HUES48 (cell line): Measurements from ENCODE around the gene PHYKPL.
"Not testable (repeated sequence)": the region's sequence is repeated elsewhere in the genome, so short reads cannot be mapped to it uniquely, and the experiment has no call there.

ENCODE experiments used
- H3K27ac ChIP-seq: one replicate; pipeline ENCODE4 v1.7.0; 2013; ENCODE audit warnings: low read depth, low read length, inconsistent platforms
- H3K27me3 ChIP-seq: 2 replicates; pipeline ENCODE4 v1.6.1; 2013; ENCODE audit warnings: mild to moderate bottlenecking, low read length; ENCODE audit not compliant: control insufficient read depth, insufficient read depth
- H3K36me3 ChIP-seq: 2 replicates; pipeline ENCODE4 v1.6.1; 2013; ENCODE audit warnings: low read length; ENCODE audit not compliant: control insufficient read depth, insufficient read depth
- H3K4me1 ChIP-seq: 2 replicates; pipeline ENCODE4 v1.6.1; 2013; ENCODE audit warnings: mild to moderate bottlenecking, low read length; ENCODE audit not compliant: control insufficient read depth, insufficient read depth
- H3K4me3 ChIP-seq: 2 replicates; pipeline ENCODE4 v1.5.1; 2013; ENCODE audit warnings: mild to moderate bottlenecking, low read depth, low read length
- H3K9ac ChIP-seq: 2 replicates; pipeline ENCODE4 v1.6.1; 2013; ENCODE audit warnings: mild to moderate bottlenecking, low read depth, low read length, moderate library complexity
- H3K9me3 ChIP-seq: 2 replicates; pipeline ENCODE4 v1.6.1; 2013; ENCODE audit warnings: low read length; ENCODE audit not compliant: control insufficient read depth, insufficient read depth

Gene PHYKPL

GRCh38 chr5:178261666-178262600, 29.3 kb upstream of the PHYKPL start:
- H3K4me1 ChIP-seq: no peaks in the 10 kb centered on the region
- no peak overlapping the region for H3K27ac ChIP-seq
- no peak overlapping the region for H3K9ac ChIP-seq
- H3K36me3 ChIP-seq: no peaks in the 10 kb centered on the region
- H3K9me3 ChIP-seq: no peaks in the 10 kb centered on the region
- H3K4me3 ChIP-seq: no peak overlapping the region
- H3K27me3 ChIP-seq: no peaks in the 10 kb centered on the region

- H3K9me3 ChIP-seq: no peaks in the 10 kb centered on the region
- H3K4me3 ChIP-seq: no peak overlapping the region
- H3K4me1 ChIP-seq: no peaks in the 10 kb centered on the region
- H3K36me3 ChIP-seq: no peaks in the 10 kb centered on the region
- H3K9ac ChIP-seq: no peak overlapping the region
- no peaks in the 10 kb centered on the region for H3K27me3 ChIP-seq
- H3K27ac ChIP-seq: no peak overlapping the region
These were observed 27.3 kb upstream of the PHYKPL start for GRCh38 chr5:178259623-178260536.

DNA sequence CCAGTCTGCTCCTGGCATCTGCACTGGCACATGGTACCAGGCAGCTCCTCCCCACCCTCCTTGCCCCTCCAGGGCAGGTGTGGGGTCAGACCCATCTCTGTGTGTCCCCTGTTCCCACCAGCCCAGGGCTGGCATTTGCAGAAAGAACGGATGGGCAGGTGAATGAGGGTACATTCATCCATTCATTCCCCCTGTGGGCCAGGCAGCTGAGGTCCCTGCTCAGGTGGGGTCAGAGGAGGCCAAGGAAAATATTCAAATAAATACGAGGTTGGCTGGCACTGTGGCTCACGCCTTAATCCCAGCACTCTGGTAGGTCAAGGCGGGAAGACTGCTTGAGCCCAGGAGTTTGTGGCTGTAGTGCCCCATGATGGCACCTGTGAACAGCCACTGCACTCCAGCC, 25.0 kb upstream of the PHYKPL start:
- Histone ChIP-seq H3K9ac (no peak overlapping the region), H3K9me3 (no peaks in the 10 kb centered on the region), H3K4me3 (no peak overlapping the region), H3K4me1 (no peaks in the 10 kb centered on the region), H3K27ac (no peak overlapping the region), H3K36me3 (no peaks in the 10 kb centered on the region), H3K27me3 (no peaks in the 10 kb centered on the region)

DNA sequence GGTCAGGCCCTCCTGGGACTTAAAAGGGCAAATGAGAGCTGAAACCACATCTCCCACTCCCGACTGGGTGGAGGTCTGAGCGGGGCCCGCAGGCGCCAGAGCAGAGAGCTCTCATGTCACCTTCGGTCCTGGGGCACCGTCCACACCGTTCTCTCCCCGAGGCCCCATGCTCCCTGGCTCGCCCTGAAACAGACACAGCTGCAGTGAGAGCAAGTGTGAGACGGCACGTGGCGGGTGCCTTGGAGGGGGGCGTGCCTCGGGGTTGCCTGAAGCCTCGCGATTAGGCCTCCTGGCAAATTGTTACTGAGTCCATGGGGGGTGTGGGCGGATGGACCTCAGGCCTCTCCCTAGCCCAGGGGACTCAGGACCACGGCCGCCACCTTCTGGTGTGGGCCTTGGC, 24.1 kb upstream of the PHYKPL start:
- Histone ChIP-seq H3K27ac (no peak overlapping the region), H3K9ac (no peak overlapping the region), H3K36me3 (no peaks in the 10 kb centered on the region), H3K9me3 (no peaks in the 10 kb centered on the region), H3K4me1 (no peaks in the 10 kb centered on the region), H3K4me3 (no peak overlapping the region), H3K27me3 (no peaks in the 10 kb centered on the region)

- not testable (repeated sequence) for H3K9me3 ChIP-seq, H3K9ac ChIP-seq, H3K36me3 ChIP-seq, H3K27me3 ChIP-seq, H3K4me3 ChIP-seq, H3K27ac ChIP-seq, H3K4me1 ChIP-seq
These were observed 21.0 kb upstream of the PHYKPL start for GRCh38 chr5:178253632-178254031.

- Histone ChIP-seq H3K36me3 (no peaks in the 10 kb centered on the region), H3K9ac (no peak overlapping the region), H3K27ac (no peak overlapping the region), H3K9me3 (no peaks in the 10 kb centered on the region), H3K27me3 (no peaks in the 10 kb centered on the region; the same call in 1 of the 2 replicates), H3K4me3 (no peak overlapping the region), H3K4me1 (no peaks in the 10 kb centered on the region)
These were observed 19.7 kb upstream of the PHYKPL start for GRCh38 chr5:178252258-178252657.

GRCh38 chr5:178250263-178250662, 17.7 kb upstream of the PHYKPL start:
- Histone ChIP-seq H3K4me3 (no peak overlapping the region), H3K9me3 (no peaks in the 10 kb centered on the region), H3K9ac (no peak overlapping the region), H3K27ac (no peak overlapping the region), H3K4me1 (no peaks in the 10 kb centered on the region), H3K27me3 (no peaks in the 10 kb centered on the region; the same call in 1 of the 2 replicates), H3K36me3 (no peaks in the 10 kb centered on the region)

GRCh38 chr5:178249191-178249989, 16.8 kb upstream of the PHYKPL start:
- Histone ChIP-seq H3K27me3 (no peaks in the 10 kb centered on the region; the same call in 1 of the 2 replicates), H3K9ac (no peak overlapping the region), H3K9me3 (no peaks in the 10 kb centered on the region), H3K4me1 (no peaks in the 10 kb centered on the region), H3K27ac (no peak overlapping the region), H3K4me3 (no peak overlapping the region), H3K36me3 (no peaks in the 10 kb centered on the region)

DNA sequence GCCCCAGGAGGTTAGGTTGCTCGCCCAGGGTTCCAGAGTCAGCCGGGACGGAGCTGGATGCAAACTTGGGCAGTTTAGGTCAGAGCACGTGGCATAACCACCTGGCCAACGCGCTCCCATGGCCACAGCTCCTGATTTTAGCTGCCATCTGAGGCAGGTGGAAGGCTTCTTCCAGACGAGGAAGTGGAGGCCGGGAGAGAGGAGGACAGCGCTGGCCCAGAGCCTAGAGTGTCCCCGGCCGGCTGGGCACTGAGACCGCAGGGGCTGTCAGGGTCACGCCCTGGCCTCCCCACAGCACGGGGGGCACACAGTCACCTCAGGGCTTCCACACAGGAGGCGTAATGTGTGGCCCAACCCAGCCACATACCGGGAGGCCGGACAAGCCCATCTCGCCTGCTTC, 16.1 kb upstream of the PHYKPL start:
- no peaks in the 10 kb centered on the region for H3K4me1 ChIP-seq
- H3K36me3 ChIP-seq: no peaks in the 10 kb centered on the region
- no peak overlapping the region for H3K4me3 ChIP-seq
- H3K9me3 ChIP-seq: no peaks in the 10 kb centered on the region
- H3K9ac ChIP-seq: no peak overlapping the region
- H3K27me3 ChIP-seq: no peaks in the 10 kb centered on the region; the same call in 1 of the 2 replicates
- no peak overlapping the region for H3K27ac ChIP-seq
